Duodenal mucosa (tissue), 2 donors: Measurements from ENCODE around the gene CARD14.

Experiments used
- H3K27ac ChIP-seq: one replicate; pipeline ENCODE4 v1.7.0; 2013; ENCODE audit warnings: low read depth, low read length
- H3K27me3 ChIP-seq, 2 donors: one replicate each; pipeline ENCODE4 v1.7.0; 2013; ENCODE audit warnings: low read length in 2 of 2, control low read depth in 1 of 2; ENCODE audit not compliant: insufficient read depth in 2 of 2, control insufficient read depth in 1 of 2
- H3K36me3 ChIP-seq, 2 donors: one replicate each; pipeline ENCODE4 v1.7.0; 2013; ENCODE audit warnings: low read length in 2 of 2, control low read depth in 1 of 2; ENCODE audit not compliant: insufficient read depth in 2 of 2, control insufficient read depth in 1 of 2
- H3K4me1 ChIP-seq, 2 donors: one replicate each; pipeline ENCODE4 v1.7.0; 2013; ENCODE audit warnings: low read length in 2 of 2, control low read depth in 1 of 2; ENCODE audit not compliant: insufficient read depth in 2 of 2, control insufficient read depth in 1 of 2
- H3K4me3 ChIP-seq, 2 donors: one replicate each; pipeline ENCODE4 v1.7.0; 2013; ENCODE audit warnings: low read length in 2 of 2, low read depth in 1 of 2
- H3K9ac ChIP-seq, 2 donors: one replicate each; pipeline ENCODE4 v1.7.0; 2013; ENCODE audit warnings: low read length in 2 of 2, low read depth in 1 of 2
- H3K9me3 ChIP-seq, 2 donors: one replicate each; pipeline ENCODE4 v1.7.0; 2013; ENCODE audit warnings: low read length in 2 of 2, control low read depth in 1 of 2; ENCODE audit not compliant: control insufficient read depth in 1 of 2

The CARD14 gene

GRCh38 chr17:80214012-80214877 lies 44.4 kb downstream of the CARD14 start:
- Histone ChIP-seq H3K27ac (no peak overlapping the region), H3K36me3 (peaks cover 19 to 66% of the 10 kb centered on the region in 2 donors), H3K9me3 (no peaks in the 10 kb centered on the region), H3K4me1 (peaks cover 2 to 18% of the 10 kb centered on the region in 2 donors), H3K27me3 (no peaks in the 10 kb centered on the region), H3K9ac (no peak overlapping the region), H3K4me3 (no peak overlapping the region)

GRCh38 chr17:80214878-80215210 lies 45.0 kb downstream of the CARD14 start:
- Histone ChIP-seq H3K9ac (no peak overlapping the region), H3K4me3 (no peak overlapping the region), H3K36me3 (peaks cover 19 to 60% of the 10 kb centered on the region in 2 donors)

GRCh38 chr17:80216473-80217456 lies 46.9 kb downstream of the CARD14 start:
- H3K36me3 ChIP-seq: peaks cover 3 to 41% of the 10 kb centered on the region in 2 donors
- no peaks in the 10 kb centered on the region for H3K9me3 ChIP-seq
- H3K4me1 ChIP-seq: peaks cover 4 to 32% of the 10 kb centered on the region in 2 donors
- no peak overlapping the region for H3K4me3 ChIP-seq
- H3K9ac ChIP-seq: no peak overlapping the region
- H3K27me3 ChIP-seq: no peaks in the 10 kb centered on the region
- H3K27ac ChIP-seq: no peak overlapping the region

More at GRCh38 chr17:80214878-80215210, 45.0 kb downstream of the CARD14 start:
- Histone ChIP-seq H3K27me3 (no peaks in the 10 kb centered on the region), H3K9me3 (no peaks in the 10 kb centered on the region), H3K4me1 (peaks cover 4 to 24% of the 10 kb centered on the region in 2 donors), H3K27ac (no peak overlapping the region)

- Histone ChIP-seq H3K36me3 (peaks cover 0 to 31% of the 10 kb centered on the region in 2 donors), H3K27me3 (no peaks in the 10 kb centered on the region)
These were observed 48.0 kb downstream of the CARD14 start for GRCh38 chr17:80217703-80218362.

DNA sequence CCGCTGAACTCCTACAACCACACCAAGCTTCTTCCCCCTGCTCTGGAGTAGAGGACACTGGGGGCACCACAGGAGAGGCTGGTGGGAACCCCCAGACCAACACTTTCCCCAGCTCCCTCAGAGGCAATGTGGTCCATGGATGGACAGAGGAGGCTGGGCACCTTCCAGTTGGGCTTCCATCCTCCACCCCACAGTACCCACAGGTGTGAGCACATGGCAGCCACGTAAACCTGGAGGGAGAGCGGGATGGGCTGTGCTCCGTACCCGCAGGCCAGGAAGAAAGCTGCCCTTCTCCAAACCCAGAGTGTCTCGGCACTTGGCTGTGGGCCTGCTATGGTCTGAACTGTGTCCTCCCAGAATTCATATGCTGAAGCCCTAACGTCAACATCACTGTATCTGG lies 48.6 kb downstream of the CARD14 start:
- Histone ChIP-seq H3K9me3 (no peaks in the 10 kb centered on the region), H3K27ac (no peak overlapping the region), H3K4me1 (peaks cover 4 to 32% of the 10 kb centered on the region in 2 donors), H3K36me3 (peaks cover 0 to 29% of the 10 kb centered on the region in 2 donors), H3K9ac (no peak overlapping the region), H3K4me3 (no peak overlapping the region), H3K27me3 (no peaks in the 10 kb centered on the region)

More at GRCh38 chr17:80217703-80218362, 48.0 kb downstream of the CARD14 start:
- Histone ChIP-seq H3K4me3 (no peak overlapping the region), H3K9ac (no peak overlapping the region), H3K27ac (no peak overlapping the region), H3K4me1 (peaks cover 4 to 32% of the 10 kb centered on the region in 2 donors), H3K9me3 (no peaks in the 10 kb centered on the region)

- Histone ChIP-seq H3K27ac (no peak overlapping the region), H3K36me3 (peaks cover 0 to 24% of the 10 kb centered on the region in 2 donors), H3K9me3 (no peaks in the 10 kb centered on the region), H3K27me3 (no peaks in the 10 kb centered on the region), H3K4me3 (peak overlapping the region; percentile 84 to 91), H3K4me1 (peaks cover 4 to 32% of the 10 kb centered on the region in 2 donors), H3K9ac (peak overlapping the region; percentile 95 to 96)
These were observed 49.4 kb downstream of the CARD14 start for GRCh38 chr17:80219013-80219762.

GRCh38 chr17:80219763-80220053 lies 49.9 kb downstream of the CARD14 start:
- Histone ChIP-seq H3K4me1 (peaks cover 4 to 32% of the 10 kb centered on the region in 2 donors), H3K4me3 (peak overlapping the region; percentile 84 to 91), H3K9ac (peak overlapping the region; percentile 95 to 96), H3K27ac (peak overlapping the region; percentile 61), H3K9me3 (no peaks in the 10 kb centered on the region), H3K27me3 (no peaks in the 10 kb centered on the region), H3K36me3 (peaks cover 0 to 19% of the 10 kb centered on the region in 2 donors)

GRCh38 chr17:80220054-80220735 lies 50.4 kb downstream of the CARD14 start, which contains the start of the genes SGSH and SLC26A11:
SGSH (minus strand) TSS chr17:80220333; CDS start chr17:80220313, 20 bp downstream.
SLC26A11 (plus strand) TSS chr17:80220427; CDS start chr17:80221561, 1,134 bp downstream.
- Histone ChIP-seq H3K9ac (peak within 1 kb of the TSS; percentile 95 to 96), H3K9me3 (no peaks in the 10 kb centered on the region), H3K4me3 (peak within 1 kb of the TSS; percentile 84 to 91), H3K36me3 (peaks cover 0 to 15% of the 10 kb centered on the region in 2 donors), H3K27me3 (no peaks in the 10 kb centered on the region), H3K4me1 (peaks cover 4 to 32% of the 10 kb centered on the region in 2 donors), H3K27ac (peak within 1 kb of the TSS; percentile 61)
